Activated CD4-positive, CD25-positive, alpha-beta regulatory T cell (primary cell): Measurements from ENCODE around the gene ARVCF.

Experiments used
- DNase-seq, 4 experiments: peaks; one replicate each; lab custom pipeline; 2025; lab: John Stamatoyannopoulos, UW

Gene ARVCF

DNA sequence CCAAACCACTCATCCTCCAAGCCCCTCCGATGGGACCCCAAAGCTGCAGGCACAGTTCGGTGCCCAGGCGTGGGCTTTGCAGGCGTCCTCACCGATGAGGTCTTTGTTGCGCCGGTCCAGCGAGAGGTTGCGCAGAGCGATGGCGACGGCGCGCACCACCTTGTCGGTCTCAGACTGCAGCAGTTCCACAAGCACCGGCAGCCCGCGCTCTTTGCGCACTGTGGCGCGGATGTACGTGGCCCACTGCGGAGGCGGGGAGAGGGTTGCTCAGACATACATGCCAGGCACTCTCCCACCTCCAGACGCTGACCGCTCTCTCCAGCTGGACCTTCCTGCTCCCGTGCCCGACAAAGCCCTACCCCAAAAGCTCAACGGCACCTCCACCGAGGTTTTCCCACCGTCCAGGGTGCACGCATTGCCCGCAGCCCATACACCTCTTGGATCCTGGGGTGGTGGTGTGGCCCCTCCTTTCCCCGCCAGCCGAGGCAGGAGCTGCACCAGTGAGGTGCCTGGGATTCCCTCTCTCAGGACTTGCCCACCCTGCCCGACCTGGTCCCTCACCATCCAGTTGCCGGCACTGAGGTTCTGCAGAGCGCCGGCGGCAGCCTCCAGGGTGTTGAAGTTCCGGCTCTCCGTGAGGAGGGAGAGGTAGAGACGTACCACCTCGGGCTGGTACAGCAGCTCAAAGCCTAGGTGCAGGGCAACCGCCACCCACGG is 42.9 kb downstream of the ARVCF start:
- no peak for DNase-seq

DNA sequence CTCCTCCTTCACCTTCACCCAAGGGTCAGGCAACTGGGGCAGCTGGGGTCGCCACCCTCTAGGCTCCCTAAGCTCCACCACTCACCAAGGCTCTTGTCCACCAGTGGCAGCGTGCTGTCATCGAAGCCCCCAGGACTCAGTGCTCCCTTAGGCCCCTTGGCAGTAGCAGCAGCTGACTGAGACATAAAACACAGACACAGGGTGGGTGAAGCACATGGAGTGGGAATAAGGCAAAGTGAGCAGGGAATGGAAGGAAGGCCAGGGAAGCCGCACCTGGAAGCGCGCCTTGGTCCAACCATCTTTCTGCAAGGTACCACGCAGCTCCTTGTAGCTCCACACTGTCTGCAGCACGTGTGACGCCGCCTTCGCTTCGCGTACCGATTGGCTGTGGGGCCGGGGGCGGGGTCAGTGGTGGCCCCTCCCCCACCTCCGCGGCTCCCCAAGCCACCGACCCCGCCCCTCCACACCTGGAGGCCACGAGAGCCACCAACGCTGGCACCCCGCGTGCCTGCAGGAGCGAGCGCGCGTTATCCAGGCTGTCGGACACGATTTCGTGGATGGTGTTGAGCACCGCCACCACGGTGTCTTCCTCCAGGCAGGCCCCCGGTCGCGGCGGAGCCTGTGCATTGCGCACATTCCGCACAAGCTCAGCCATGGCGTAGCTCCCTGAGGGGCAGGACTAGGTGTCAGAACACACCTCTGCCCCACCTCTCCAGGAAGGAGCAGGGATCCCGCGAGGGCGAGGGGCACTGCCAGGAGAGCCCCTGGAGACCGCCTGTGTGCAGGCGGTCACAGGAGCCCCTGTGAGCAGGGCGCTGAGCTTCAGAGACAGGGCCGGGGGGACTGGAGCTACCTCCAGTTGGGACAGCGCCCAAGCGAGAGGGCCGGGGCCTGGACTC is 43.7 kb downstream of the ARVCF start:
- DNase-seq = no peak

DNA sequence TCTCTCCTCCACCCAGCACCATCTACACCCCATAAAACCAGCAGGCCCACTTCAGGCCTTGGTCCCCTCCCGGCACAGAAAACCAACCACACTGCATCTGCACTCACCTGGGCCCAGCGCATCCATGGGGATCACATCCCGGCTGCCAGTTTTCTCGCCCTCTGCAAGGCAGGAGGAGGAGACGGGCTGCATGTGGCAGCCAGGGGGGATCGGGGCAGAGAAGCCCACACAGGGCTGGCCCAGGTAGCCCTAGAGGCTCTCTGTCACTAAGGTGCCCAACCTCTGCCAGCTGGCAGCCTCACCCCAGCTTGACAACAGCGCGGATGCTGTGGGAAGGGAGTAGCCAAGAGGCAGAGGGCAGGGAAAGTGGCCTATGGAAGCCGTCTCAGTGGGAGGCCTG is 44.4 kb downstream of the ARVCF start:
- no peak for DNase-seq

DNA sequence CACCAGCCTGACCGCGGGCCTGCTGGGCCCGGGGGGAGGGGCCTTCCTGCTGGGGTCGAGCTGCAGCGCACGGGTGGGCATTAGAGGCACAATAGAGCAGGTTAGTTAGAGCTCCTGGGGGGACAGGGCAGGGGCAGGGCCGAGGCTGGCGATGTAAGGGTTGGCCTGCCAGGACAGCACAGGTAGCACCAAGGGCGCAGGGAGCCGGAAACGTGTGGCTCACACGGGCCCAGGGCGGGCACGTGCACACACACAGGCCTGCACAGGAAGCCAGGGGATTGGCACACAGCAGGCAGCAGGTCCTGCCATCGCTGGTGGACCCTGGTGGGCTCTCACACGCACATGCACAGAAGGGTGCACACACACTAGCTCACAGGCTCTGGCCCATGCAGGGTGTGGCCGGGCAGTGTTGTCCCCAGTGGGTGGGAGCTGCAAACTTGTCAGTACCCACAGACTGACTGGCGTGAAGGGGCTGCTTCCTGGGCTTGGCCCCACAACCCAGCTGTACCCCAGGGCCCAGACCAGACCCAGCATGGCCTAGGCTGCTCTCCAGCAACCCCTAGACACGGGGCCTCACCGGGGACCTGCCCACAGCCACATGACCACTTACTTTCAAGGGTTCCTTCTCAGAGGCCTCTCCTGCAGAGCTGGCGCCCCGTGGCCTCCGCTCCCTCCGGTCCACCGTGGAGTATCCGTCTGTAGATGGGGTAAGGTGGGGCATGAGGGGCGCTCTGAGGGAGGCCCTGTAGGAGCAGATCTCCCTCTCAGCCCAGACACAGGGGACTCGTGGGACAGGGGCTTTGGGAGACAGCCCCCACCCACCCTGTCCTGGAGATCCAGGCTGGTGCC is 45.1 kb downstream of the ARVCF start:
- no peak for DNase-seq

DNA sequence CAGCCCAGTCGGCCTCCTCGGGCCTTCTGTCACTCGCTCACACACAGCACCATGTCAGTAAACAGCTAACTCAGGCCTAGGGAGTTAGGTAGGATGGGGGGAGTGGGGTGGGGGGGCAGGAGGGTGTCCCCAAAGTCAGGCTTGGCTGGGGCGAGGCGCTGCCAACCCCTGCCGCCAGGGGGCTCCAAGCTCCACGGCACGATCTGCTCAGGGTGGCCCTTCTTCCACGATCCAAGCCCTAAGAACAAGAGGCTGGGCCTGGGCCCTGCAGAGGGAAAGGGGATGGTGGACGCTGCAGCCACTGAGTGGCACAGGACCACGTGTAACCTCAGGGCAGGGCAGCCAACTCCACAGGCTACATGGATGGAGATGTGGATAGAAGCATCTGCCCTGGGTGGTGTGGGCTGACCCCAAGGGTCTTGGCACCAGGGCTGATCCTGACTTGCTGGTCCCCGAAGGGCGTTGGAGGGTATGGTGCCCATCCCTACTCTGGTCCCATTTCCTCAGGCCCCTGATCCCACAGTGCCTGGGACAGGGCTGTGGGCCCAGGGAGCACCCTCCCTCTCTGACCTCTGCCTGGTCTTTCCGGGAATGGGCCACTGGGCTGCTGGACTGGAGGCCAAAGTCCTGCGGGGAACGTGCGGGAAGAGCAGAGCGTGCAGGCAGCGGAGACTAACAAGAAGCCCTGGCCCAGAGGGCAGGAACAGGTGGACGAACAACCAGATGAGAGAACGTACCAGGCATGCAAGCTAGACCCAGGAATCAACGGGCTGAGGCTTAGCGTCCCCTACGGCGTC is 45.9 kb downstream of the ARVCF start:
- DNase-seq = peak; percentile 58 to 80 (median 66)

DNA sequence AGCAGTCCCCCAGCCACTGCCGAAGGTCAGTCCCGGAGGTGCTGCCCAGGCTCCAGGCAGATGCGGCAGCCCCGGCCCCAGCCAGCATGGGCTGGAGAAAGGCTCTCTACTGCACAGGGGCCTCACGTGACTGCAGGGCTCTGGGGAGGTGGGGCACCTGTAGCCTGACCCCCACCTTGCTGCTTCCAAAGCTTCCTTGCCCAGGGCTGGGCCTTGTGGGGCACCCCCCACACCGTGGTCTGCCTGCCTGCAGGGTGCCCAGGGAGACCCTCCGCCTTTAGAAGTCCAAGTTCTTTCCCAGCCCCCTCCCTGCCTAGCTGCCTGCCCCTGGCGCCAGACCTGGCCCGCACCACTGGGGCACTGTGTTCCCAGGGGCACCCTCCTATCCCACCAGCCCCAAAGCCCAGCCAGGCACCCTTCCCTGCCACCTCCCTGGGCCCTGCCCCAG is 46.6 kb downstream of the ARVCF start:
- DNase-seq = no peak

DNA sequence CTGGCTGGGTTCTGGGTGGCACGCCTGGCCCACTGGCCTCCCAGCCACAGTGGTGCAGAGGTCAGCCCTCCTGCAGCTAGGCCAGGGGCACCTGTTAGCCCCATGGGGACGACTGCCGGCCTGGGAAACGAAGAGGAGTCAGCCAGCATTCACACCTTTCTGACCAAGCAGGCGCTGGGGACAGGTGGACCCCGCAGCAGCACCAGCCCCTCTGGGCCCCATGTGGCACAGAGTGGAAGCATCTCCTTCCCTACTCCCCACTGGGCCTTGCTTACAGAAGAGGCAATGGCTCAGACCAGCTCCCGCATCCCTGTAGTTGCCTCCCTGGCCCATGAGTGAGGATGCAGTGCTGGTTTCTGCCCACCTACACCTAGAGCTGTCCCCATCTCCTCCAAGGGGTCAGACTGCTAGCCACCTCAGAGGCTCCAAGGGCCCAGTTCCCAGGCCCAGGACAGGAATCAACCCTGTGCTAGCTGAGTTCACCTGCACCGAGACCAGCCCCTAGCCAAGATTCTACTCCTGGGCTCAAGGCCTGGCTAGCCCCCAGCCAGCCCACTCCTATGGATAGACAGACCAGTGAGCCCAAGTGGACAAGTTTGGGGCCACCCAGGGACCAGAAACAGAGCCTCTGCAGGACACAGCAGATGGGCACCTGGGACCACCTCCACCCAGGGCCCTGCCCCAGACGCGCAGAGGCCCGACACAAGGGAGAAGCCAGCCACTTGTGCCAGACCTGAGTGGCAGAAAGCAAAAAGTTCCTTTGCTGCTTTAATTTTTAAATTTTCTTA is 47.3 kb downstream of the ARVCF start:
- no peak for DNase-seq

DNA sequence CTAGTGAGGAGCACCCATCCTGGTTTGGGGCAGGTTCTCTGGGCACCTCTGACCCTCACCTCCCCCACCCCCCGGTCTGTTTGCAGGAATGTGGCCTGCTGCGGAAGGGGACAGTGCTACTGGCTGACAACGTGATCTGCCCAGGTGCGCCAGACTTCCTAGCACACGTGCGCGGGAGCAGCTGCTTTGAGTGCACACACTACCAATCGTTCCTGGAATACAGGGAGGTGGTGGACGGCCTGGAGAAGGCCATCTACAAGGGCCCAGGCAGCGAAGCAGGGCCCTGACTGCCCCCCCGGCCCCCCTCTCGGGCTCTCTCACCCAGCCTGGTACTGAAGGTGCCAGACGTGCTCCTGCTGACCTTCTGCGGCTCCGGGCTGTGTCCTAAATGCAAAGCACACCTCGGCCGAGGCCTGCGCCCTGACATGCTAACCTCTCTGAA is 48.2 kb downstream of the ARVCF start:
- DNase-seq = no peak

DNA sequence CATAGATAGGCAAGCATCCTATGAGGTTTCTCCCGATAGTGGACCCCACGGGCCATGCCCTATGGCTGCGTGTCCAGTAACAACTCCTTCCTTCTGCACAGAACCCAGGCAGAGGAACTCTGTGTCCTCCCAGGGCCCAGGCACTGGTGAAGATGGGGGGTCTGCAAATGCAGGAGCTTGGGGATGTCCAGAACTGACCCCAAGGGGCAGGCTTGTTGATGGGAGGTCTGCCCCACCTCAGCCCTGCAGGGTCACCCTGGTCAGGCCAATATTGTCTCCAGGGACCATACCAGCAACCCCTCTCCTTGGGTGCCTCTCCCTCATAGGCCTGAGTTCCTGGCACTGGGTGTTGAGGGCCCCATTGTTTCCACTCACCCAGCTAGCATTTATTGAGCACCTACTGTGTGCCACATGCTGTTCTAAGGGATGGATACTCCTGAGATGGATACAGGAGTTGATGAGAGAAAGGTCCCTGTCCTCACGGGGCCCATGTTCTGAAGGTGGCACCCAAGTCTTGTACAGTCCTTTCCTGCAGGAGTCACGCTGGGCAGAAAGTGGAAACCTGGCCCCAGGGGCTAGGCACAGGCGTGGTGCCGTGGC is 48.7 kb downstream of the ARVCF start:
- no peak for DNase-seq

DNA sequence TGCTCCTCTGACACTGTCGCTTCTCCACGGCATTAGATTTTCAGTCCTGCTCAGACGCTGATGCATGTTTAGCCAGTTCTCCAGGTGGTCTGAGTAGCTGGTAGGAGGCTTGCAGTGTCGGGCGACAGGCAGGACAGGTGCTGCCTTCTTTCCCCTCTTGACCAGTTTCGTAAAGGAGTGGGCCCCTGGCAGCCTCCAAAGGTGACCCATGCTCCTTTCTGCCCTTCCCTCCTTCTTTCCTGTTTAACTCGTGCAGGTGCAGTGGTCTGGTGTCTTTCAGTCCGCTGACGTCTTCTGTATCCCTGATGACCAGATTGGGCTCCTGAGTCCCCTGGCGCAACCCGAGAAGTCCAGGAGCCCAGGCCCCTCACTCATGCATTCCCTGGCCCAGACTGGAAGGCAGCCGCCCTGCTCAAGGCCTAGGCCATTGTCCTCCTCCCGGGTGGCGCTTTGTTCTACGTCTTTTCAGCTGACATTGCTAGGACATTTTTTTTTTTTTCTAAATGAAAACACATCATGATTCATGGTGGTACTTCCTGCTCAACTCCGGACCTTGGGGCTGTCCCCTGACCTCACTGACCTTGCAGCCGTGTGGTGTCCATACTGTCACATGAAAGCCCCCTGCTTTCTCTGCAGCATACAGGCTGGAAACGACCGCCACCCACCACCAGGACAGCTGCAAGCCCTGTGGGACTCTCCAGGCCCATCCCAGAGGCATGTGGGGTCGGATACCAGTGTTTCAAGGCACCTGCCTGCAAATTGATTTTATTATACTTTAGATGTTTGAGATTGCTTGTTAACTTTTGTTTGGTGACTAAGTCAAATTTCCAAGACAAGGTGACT is 49.5 kb downstream of the ARVCF start:
- no peak for DNase-seq

DNA sequence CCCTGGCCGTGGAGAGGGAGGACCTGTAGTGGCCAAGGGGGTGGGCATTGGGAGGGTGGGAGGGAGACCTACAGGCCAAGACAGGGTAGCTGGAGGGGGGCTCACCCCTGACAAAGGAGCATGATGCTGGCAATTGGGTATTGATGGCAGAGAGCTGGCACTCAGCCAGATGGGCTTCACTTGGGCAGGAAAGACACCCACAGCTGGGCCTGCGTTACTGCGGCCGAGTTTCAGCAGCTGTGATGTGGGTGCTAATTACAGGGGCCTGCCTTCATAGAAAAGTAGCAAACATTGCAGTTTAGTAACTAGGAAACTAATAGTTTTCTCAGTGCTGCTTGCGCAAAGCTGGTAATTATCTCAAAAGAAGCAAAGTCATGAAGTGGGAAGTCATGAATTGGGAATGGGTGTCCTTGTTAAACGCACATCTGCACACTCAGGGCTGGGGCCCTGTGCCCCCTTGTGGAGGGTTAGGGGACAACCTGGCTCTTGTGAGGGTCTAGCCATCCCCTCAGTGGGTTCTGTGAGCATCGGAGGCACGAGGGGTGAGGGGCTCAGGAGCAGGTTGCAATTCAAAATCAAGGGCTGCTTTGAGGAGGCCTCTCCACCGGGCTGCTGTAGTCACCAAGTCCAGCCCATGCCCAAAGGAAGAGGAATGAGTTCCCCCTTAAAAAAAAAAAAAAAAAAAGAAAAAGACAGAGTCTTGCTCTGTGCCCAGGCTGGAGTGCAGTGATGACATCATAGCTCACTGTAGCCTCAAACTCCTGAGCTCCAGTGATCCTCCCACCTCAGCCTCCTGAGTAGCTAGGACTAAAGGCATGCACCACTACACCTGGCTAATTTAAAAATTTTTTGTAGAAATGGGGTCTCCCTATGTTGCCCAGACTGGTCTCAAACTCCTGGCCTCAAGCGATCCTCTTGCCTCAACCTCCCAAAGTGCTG is 50.6 kb downstream of the ARVCF start:
- no peak for DNase-seq

DNA sequence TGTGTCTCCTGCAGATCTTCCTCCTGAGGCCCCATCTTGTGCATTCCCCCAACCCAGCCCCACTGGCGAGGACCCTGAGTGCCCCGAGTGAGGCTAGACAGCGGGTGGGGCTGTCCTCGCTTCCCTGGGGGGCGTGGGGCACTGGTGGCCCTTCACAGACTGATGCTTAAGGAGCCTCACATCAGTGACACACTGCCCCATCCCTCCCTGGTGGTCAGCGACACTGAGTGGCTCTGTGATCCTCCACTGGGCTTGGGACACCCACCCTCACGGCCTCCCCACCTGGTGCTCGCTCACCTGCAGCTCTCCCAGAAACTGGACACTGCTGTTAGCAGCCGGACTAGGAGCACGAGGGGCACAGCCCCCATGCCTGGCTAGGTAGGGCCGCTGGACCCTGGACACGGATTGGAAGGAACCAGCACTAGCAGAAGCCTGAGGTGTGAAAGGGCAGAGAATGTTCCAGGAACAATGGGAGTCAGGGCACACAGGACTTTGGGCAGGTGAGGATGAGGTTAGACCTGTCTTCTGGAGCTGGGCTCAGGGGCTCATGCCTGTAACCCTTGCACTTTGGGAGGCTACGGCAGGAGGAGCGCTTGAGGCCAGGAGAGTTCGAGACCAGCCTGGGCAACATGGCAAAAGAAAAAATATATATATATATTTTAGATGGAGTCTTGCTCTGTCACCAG is 51.8 kb downstream of the ARVCF start:
- DNase-seq = no peak

DNA sequence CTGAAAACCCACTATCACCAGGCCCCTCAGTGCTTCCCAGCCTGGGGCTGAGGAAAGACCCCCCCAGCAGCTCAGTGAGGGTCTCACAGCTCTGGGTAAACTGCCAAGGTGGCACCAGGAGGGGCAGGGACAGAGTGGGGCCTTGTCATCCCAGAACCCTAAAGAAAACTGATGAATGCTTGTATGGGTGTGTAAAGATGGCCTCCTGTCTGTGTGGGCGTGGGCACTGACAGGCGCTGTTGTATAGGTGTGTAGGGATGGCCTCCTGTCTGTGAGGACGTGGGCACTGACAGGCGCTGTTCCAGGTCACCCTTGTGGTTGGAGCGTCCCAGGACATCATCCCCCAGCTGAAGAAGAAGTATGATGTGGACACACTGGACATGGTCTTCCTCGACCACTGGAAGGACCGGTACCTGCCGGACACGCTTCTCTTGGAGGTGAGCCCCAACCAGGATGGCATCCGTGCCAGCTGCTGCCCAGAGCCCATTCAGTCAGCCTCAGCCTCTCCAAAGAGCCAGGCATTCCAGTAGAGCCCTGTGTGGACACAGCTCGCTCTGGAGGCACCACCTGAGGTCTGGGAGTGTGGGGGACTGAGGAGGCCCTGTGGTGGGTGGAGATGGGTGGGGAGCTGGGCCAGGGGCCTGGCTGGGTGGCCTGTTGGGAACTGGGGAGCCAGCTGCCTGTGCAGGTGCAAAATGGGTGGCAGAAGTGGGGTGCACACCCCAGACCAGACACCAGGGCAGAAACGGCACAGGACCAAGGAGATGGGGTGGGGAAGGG is 52.6 kb downstream of the ARVCF start:
- DNase-seq = no peak

DNA sequence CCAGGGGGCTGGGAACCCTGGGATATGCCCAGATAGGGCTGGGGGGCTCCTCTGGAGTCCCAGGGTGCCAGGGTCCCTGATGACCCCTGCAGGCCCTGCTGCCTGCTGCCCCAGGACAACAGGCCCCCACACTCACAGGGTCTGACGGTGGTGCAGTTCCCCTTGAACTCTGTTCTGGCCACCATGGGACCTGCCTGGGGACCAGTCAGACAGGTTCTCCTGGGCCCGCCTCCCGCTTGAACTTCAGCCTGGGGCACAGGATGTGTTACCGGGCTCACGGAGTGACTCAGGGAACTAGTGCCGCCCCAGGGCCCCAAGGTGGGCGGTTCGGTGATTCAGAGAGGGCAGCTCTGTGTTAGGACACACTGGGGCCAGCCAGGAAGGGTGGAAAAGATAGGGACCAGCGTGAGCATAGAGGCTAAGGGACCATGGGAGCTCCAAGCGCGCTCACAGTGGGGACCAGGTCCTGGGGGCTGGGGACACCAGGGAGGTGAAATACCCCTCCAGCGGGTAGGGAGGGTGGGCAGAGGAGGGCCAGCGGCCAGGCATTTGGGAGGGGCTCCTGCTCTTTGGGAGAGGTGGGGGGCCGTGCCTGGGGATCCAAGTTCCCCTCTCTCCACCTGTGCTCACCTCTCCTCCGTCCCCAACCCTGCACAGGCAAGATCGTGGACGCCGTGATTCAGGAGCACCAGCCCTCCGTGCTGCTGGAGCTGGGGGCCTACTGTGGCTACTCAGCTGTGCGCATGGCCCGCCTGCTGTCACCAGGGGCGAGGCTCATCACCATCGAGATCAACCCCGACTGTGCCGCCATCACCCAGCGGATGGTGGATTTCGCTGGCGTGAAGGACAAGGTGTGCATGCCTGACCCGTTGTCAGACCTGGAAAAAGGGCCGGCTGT is 53.5 kb downstream of the ARVCF start:
- DNase-seq = no peak

DNA sequence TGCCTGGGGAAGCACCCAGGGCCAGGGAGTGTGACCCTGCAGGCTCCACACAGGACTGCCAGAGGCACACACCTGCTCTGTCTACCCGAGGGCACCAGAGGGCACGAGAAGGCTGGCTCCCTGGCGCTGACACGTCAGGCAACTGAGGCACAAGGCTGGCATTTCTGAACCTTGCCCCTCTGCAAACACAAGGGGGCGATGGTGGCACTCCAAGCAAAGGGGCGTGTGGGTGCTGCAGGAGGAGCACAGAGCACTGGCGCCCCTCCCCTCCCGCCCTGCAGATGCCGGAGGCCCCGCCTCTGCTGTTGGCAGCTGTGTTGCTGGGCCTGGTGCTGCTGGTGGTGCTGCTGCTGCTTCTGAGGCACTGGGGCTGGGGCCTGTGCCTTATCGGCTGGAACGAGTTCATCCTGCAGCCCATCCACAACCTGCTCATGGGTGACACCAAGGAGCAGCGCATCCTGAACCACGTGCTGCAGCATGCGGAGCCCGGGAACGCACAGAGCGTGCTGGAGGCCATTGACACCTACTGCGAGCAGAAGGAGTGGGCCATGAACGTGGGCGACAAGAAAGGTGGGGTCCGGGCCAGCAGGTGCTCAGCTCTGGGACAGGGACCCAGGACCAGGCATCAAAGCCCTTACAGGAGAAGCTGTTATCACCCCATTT is 54.2 kb downstream of the ARVCF start:
- peak in 2 of 4 experiments; percentile 12 to 24 for DNase-seq
